EL (cell line): ENCODE measurements around the gene SYCP2.

Experiments used
- DNase-seq: peaks from one replicate; pipeline ENCODE4 v3.0.0-alpha.2; 2016

Gene SYCP2

DNA sequence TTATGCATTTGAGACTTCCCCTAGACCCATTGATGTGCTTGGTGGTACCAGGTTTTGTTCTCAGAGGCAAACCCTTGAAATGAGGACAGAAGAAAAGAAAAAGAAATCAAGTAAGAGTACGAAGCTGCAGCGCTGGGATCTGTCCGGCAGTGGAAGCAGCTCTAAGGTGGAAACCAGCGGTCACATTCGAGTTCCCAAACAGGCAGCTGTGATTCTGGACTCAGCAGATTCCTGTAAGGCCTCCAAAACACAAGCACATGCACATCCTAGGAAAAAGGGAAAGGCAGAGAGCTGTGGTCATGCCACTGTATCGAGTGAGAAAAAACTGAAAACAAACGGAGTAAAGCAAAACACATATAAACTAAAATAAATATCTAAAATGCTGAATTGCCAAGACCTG lies 11.3 kb upstream of the SYCP2 start:
- no peak for DNase-seq

DNA sequence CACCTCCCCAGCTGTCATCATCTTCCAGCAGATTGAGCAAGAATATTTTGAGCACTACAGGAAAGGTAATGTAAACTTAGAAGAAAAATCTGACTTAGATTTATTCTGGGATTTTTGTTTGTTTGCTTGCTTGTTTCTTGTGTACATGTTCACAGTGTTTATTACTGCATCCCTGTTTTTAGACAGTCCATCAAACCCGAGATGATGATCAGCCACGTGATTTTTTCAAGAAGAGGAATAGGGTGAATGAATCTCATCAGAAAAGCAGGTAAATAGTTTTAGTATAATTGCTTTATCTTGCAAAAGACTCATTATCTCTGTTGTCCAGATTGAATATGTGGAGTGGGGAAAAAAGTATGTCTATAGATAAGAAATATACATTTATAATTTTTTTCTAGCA lies 8.8 kb upstream of the SYCP2 start:
- no peak for DNase-seq

DNA sequence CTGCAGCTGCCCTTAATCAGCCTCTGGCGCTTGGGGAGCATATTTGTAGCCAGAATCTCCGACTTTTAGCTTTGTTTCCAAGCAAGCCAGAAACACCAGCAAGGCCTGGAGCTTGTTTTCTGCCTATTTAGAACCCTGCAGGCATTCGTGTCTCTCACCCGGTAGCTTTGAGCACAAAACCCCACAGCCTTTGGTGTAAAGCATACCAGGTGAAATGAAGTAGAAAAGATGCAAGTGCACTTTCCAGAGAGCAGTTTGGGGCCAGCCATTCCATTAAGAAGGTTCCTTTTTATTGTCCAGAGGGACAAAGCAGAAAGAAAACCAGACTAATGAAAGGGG lies 7.5 kb upstream of the SYCP2 start:
- DNase-seq: no peak

DNA sequence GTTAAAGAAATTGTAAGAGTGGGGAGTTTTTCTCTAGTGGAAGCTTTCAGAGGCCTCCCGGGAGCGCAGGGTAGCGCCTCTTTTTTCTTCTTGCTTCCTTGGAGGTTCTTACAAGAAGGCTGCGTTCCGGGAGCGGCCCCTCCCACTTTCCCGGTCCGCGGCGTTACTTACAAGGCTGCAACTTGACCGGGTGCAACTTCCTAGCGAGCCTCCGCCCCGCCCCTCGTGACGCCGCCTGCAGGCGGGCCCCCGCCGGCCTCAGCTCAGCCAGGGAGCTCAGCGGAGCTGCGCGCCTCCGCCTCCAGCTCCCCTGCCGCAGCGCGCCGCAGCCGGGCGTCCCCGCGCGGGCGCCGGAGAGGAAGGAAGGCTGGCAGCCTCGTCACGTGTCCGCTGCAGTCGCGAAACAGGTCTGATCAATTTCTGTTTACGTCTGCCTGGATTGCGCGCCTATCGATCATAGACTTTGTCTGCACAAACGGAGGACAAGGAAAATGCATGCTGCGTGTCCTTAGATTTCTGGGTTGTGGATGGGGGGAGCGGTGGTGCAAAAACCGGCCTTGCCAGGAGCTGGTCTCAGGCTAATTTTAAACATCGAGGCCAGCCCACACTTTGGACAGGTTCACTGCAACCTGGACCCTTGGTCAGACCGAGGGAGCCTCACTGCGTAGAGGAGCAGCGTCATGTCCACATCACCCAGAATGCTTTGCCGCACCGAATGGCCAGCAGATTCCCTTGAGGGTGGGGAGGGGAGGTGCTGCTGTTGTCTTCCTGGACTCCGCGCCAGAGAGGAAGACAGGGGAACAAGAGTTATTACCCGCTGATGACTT lies 6.9 kb upstream of the SYCP2 start, which contains the start of the genes FAM217B and PPP1R3D:
Gene FAM217B (plus strand): TSS at position 261 of the 827 bp plus-strand sequence. CDS start 3,555 bp downstream, outside the sequence.
Gene PPP1R3D (minus strand): TSS at position 177 of the 827 bp plus-strand sequence. CDS start 374 bp downstream, outside the sequence.
- DNase-seq: peak; percentile 96

DNA sequence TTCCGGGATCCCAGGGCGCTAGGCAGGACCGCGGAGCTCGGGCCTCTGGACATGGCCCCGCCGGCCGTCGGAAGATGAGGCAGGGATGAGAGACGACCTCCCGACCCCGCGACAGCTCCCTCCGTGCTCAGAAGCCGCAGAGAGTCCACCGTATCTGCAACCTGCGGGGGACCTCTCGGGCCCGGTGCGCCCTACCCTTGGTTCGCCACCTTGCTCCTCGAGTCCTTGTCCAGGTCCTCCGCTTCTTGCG lies 6.4 kb upstream of the SYCP2 start:
- DNase-seq: no peak

DNA sequence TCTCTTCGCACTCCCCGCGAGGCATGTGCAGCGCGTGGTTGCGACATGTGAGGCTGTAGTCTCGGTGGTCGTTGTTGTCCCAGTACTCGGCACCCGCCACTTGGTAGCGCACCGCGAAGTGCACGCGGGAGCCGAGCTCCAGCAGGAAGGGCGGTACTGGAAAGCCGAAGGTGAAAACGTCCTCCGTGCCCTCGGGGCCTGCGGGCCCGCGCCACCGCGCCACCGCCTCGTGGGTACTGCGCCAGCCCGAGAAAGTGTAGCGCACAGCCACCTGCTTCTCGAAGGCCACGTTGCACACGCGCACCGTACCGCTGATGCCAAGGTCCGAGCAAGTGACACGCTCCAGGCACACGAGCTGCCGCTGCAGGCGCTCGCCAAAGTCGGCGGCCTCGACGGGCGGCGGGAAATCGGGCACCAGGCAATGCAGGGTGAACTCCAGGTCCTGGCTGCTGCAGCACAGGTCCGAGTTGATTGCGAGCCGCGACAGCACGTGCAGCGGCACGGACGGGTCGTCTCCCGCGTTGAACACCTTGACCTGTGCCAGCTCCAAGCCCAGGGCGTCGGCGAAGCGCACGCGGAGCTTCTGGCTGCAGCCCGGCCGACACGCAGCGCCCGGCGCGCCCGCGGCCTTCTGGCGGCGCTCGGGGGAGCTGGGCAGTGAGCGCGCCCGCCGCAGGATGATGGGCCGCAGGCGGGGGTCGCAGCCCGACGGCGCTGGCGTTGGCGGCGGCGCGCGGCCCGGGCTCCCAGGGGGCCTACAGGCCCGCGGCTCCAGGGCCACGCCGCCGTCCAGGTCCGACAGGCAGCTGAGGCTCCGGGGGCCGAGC lies 5.8 kb upstream of the SYCP2 start:
- no peak for DNase-seq

DNA sequence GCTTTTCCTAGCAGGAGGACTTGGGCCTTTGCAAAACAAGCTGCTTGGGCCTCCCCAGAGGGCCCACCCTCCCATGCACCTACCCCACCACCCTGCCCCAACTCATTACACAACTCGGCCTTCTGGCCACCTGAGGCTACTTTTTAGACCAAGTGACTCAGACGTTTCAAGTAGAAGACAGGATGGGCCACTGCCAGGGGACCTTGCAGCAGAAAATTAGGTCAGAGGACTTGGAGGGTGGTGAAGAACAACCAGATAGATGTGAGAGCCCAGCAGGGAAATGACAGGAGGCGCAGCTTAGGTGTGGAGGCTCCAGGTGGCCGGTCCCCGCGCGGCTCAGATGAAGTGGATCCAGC lies 5.2 kb upstream of the SYCP2 start:
- peak; percentile 41 for DNase-seq

DNA sequence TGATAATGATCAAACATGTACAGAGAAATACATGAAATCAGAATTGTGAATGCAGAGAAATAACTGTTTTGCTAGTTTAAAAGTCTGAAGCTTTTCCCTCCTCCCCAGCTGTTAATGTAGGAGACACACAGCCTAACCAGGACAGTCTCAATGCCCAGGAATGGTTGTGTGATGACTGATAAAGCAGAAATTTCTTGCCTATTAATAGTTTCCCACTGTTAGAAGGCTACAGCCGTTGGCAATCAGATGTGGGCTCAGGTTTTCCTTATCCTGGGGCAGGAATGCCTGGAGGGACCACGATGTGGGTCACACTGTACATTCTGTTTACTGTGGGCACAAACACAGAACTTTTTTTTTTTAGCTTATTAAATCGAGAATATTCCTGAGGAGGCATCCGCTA lies 4.8 kb upstream of the SYCP2 start:
- peak; percentile 81 for DNase-seq

DNA sequence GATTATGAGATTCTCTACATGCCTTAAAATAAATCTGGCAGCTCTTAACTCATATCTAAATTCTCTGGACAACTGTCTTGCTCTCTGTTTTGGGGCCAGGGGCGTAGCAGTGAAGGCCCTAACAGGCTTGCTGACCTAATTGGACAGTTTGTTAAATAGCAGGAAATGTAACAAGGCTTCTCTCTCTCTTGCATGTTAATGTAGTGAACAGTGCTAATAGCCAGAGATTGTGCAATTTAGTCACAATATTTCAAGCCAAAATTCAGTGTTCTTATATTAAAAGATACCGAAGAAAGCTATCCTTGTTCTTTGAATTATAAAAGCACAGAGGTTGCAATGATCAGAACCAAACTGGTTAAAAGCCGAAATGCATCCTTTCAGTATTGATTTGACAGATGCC lies 3.7 kb upstream of the SYCP2 start:
- no peak for DNase-seq

DNA sequence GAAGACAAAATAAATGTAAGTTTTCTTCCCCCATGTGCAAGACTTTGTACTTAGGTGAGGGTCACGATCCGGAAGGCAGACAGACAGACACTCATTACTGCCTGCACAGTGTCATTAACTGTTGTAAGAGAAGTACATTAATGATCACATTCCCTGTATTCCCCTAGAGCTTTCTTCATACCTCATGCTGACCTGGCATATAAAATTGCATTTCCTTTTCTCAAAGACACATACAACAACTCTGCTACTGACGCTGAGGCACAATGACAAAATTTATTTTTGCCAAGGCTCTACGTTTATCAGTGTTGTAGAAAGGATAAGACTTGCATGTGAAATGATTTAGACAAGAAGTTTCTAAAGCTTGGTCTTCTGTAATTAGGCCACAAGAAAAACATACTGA lies 3.0 kb upstream of the SYCP2 start:
- no peak for DNase-seq

DNA sequence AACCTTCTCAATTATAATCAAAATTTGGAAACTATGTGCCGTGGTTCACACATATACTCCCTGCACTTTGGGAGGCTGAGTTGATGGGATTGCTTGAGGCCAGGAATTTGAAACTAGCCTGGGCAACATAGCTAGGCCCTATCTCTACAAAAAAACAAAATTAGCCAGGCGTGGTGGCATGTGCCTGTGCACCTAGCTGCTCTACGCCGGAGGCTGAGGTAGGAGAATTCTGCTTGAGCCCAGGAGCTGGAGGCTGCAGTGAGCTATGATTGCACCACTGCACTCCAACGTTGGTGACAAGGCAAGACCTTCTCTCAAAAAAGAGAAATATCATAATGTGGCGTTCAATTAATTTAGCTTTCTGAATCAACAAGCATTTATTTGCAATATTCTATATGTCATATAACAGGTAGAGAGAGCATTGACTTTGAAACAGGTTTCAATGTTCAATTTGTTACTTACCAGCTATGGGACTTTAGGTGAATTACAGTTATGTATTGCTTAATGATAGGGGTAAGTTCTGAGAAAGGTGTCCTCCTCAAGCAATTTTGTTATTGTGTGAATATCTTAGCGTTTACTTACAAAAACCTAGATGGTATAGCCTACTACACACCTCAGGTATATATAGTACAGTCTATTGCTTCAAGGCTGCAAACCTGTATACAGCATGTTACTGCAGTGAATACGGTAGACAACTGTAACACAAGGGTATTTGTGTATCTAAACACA lies 2.2 kb upstream of the SYCP2 start:
- no peak for DNase-seq

DNA sequence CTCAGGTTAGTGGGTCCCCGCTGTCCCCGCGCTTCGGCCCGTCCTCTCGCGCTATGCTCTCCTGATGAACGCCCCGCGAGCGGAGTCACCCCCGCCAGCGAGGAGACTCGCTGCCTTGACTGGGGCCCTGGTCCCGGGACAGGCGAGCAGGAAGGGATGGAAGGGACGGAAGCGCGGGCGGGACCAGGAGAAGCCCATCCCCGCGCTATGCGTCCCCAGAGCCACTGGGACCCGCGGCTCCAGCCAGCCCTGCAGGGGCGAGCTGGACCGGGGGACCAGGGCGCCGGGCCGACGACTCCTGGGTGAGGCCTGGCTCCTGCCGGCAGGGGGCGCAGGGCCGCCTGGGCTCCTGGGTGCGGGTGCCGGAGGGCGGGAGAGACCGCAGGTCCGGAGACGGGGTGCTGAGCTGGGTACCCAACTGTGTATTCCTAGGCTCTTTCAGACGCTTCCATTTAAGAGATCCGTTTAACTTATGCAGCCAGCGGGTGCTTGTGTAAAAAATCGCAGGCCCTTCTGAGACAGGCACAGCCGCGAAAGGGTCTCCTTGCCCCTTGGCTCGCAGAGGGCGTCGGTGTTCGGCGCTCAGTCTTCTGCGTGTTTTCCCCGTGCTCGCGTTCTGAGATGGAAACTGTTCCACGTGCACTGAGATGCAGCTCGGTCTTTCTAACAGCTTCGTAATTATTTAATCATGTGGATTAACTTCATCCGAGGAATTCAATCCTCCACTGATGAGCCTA lies 580 bp upstream of the SYCP2 start:
- peak; percentile 80 for DNase-seq

DNA sequence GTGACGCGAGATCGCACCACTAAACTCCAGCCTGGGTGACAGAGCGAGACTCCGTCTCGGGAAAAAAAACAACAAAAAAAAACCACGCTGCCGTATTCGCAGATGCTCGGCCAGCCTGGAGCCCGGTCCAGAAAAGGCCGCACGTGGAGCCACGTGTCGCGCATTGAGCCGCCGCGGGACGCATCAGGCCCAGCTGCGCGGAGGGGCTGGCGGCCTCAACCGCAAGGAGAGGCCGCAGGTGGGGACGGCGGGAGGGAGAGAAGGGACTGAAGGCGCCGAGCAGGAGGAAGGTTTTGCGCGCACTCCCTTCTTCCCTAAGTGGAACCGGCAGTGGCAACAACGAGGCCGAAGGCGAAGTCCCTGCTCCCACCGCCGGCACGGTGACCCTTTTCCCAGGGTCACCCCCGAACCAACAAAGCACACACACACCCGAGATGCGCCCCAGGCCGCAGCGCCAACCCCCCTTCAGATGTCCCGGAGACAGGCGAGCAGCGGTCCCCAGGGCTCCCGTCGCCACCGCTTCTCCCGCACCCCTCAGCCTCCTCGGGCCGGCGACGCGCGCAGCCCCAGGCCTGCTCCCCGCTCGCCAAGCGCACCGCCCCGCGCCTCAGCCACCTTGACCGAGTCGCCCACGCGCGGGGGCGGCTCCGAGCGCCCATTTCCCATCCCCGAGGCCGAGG lies 681 bp downstream of the SYCP2 start:
- DNase-seq: no peak

DNA sequence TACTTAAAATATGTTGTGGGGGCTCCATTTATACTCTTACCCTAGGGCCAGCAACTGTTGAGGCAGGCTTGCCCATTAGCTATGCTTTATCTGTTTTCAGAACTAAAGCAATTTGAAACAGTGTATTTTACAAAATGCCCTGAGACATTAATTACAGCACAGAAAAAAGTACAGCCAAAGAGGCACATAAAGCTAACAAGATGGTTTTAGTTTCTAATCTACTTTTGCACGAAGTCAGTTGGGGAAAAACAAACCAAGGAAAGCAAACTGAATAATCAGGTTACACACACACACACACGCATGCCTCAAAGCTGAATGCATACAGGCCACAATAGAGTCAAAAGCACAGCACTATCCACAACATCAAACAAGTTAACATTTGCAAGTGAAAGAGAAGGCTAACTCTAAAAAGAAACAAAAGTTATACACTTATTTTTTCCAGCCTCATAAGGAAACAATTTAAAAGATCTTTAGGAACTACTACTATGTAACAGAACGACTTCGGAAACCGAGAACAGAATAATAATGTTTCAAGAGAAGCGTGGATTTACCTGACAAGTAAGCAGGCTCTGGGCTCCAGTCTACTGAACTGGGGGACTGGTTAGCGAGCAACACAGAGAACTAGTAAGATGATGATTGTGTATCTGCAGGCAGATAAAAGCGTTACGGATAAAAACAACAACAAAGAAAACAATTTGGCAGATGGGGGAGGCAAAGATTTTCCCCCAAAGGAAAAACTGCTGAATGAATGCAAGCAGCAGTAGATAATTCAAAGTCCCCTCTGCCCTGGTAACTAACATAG lies 1.7 kb downstream of the SYCP2 start:
- DNase-seq: no peak

DNA sequence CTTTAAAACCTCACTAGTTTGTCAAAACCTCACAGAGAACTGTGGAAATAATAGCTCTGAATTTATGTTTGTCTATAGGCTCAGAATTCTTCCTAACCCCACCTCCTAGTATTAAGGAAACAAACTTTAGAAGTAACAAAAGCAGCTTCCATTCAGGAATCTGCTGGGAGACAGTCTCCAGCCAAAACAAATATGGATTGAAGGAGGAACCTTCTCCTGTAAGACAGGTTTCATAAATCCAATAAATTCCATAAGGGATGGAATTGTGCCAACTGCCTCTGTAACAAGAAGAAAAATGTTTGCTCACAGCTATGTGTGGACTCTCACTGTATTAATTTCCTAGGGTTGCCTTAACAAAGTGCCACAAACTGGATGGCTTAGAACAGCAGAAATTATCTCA lies 7.5 kb downstream of the SYCP2 start:
- peak; percentile 34 for DNase-seq

DNA sequence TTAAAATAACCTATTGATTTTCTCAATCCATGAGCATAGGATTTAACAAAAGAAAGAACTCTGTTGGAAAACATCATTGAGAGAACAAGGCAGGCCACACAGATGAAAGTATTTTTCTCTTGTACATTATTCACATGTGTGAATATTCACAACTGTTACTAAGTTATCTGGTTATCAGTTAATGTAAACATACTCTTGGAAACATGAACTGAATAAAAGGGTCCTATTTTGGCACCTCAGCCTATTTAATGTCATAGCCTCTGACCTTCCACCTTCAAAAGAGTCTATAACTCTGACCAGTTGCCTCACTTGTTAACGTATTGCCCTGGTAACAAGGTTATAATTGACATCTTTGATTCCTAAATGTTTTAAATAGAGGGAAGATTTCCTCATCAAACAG lies 8.1 kb downstream of the SYCP2 start:
- DNase-seq: no peak

DNA sequence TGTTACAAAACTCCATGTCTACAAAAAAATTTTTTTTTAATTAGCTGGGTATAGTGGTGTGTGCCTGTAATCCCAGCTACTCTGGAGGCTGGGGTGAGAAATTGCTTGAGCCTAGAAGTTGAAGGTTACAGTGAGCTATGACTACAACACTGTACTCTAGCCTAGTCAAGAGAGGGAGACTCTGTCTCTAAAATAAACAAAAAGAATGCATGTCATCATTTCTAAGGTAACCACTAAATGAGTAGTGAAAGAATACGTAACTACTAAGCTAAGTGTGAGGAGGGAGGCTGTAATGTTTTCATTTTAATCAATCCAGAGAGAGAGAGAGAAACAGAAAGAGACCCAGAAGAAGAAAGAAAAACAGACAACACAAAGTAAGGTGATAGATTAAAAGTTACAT lies 9.9 kb downstream of the SYCP2 start:
- DNase-seq: no peak

DNA sequence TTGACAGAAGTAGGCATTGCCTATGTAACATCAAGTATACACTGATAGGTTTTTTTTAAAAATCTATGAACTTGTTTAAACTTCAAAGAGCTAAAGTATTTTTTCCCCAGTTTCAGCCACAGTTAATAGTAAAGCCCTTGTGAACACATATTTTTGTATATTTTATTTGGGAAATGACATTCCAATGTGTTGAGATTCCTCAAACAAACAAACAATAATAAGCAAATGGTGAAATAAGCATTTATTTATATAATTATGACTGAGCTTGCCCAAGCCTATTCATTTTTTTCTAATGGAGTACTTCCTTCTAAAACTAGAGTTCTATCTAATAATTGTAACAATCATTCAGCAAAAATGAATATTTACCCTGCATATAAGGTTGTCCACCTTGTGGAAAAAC lies 12.5 kb downstream of the SYCP2 start:
- peak; percentile 24 for DNase-seq

DNA sequence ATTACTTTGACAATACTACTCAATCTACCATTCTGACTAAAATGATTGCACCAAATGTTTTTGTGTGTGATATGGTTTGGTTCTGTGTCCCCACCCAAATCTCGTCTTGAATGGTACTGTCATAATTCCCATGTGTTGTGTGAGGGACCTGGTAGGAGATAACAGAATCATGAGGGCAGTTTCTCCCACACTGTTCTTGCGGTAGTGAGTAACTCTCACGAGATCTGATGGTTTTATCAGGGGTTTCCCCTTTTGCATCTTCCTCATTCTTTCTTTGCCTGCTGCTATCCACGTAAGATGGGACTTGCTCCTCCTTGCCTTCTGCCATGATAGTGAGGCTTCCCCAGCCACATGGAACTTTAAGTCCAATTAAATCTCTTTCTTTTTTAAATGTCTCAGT lies 20.8 kb downstream of the SYCP2 start:
- no peak for DNase-seq

DNA sequence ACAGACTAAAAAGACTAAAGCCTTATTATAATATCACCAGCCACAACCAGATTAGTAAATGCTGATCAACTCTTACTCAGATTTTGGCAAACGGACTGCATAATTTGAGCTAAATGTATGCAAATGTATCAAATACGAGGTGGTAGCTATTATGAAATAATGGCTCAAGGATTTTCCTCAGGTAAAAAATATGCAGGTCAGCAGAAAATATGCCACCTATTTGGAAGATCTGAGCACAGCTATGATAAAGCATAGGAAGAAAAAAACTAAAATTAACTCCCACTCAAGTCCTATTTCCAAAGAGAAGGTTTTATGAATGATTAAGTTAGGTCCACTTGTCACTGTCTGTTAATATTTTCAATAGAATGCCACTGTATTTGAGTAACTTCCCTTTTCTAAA lies 22.4 kb downstream of the SYCP2 start:
- DNase-seq: no peak

DNA sequence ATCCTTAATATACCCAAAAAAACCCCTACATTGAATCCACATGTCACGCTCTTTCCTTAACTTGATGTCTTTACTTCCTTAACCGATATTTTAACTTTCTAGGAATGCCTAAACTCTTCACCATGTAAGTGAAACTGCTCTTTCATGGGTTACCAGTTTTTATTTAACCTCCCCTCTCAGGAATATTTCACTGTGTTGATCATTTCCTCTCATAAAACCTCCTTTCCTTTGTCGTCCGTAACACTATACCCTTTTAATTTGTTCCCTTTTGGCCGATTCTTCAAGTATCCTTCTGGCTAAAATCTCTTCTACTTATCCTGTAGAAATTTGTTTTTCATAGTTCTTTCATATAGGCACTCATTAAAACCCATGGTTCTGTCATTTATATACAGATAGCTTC lies 24.6 kb downstream of the SYCP2 start:
- no peak for DNase-seq

DNA sequence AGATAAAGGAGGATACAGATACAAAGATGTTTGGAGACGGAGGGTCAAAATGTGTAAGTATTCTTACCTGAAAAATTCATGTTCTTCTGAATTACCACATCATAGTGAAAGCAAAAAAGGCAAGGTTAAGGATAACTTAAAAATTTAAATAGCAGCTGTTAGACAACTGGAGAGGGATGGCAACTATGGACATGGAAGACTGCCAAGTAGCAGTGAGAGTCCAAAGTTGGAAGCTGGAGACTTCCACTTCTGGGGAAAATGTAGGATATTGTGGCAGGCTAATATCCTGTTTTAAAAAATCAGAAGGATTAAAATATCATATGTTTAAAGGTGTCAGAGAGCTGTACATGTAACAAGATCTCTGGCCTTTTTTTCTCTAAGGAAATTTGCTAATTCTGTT lies 29.8 kb downstream of the SYCP2 start:
- no peak for DNase-seq
